HCT116 (cell line): ENCODE results near the gene COL4A3. TPM values are rescaled to one million over a fixed set of nuclear protein-coding genes. Genes with fewer than 3 reads are reported as not detected.

Experiments
- ATAC-seq: fragments of 200-7000 bp; cut with Tn5 transposase; 2 replicates; pipeline ENCODE4 v1.9.1; 2020; ENCODE audit warnings: mild to moderate bottlenecking, moderate library complexity
- BruUV-seq: library from RNA; stranded (reverse); fragments of 400-500 nt; replicated peaks from 2 replicates; lab custom pipeline; 2021; lab: Mats Ljungman, UMichigan
- CTCF ChIA-PET: fragments of 300-600 bp; sonication (Branson Sonifier 250); formaldehyde crosslinking; loops from one replicate; lab custom pipeline; 2021; ENCODE audit warnings: antibody characterized with exemption; lab: Charles Lee
- POLR2A ChIA-PET: fragments of 300-600, 350-600 bp; sonication (Branson Sonifier 250); formaldehyde crosslinking; loops from one replicate; lab custom pipeline; 2021; ENCODE audit warnings: antibody characterized with exemption; lab: Charles Lee
- RAD21 ChIA-PET, 2 experiments: fragments of 300-600 bp; sonication (Branson Sonifier 250); formaldehyde crosslinking; loops; one replicate each; lab custom pipeline; 2023; ENCODE audit warnings: low total read pairs in 2 of 2; ENCODE audit not compliant: uncharacterized antibody in 2 of 2, unreplicated experiment in 2 of 2, low non-redundant PET in 1 of 2; lab: Charles Lee
- DNase-seq: peaks from one replicate; pipeline ENCODE4 v3.0.0-alpha.2; 2010; ENCODE audit warnings: low read depth, low spot score
- H2AFZ ChIP-seq: fragments of 200-600 bp; shearing (Covaris generic), sonication (generic); 2 replicates; pipeline ENCODE4 v1.6.1; 2017; ENCODE audit warnings: low read depth, mixed run types, mixed read lengths, antibody characterized with exemption, low read length; ENCODE audit not compliant: poor library complexity, severe bottlenecking
- H3K27ac ChIP-seq: 2 replicates; pipeline ENCODE4 v1.5.1; 2012; ENCODE audit warnings: low read depth, low read length
- H3K27me3 ChIP-seq: fragments of 200-600 bp; sonication (generic); 2 replicates; pipeline ENCODE4 v1.6.1; 2016; ENCODE audit warnings: mixed run types, low read length, mixed read lengths; ENCODE audit not compliant: insufficient read depth
- H3K36me3 ChIP-seq, 2 experiments: fragments of 200-500 bp in 1 of 2; fragments of 200-600 bp in 1 of 2; sonication (Bioruptor generic) in 1 of 2; sonication (generic) in 1 of 2; 2 replicates each; pipeline versions ENCODE4 v1.5.1 to v1.6.1; 2014 to 2016; ENCODE audit warnings: low read length in 2 of 2, inconsistent platforms in 1 of 2, mixed read lengths in 1 of 2, mixed run types in 1 of 2; ENCODE audit not compliant: insufficient read depth in 2 of 2, control insufficient read depth in 1 of 2
- H3K4me1 ChIP-seq, 2 experiments: fragments of 200-600 bp in 1 of 2; sonication (generic) in 1 of 2; 2 replicates each; pipeline versions ENCODE4 v1.5.1 to v1.6.1; 2012 to 2017; ENCODE audit warnings: low read length in 2 of 2, inconsistent platforms in 1 of 2, mild to moderate bottlenecking in 1 of 2, mixed read lengths in 1 of 2, mixed run types in 1 of 2, moderate library complexity in 1 of 2; ENCODE audit not compliant: insufficient read depth in 2 of 2, control insufficient read depth in 1 of 2
- H3K4me2 ChIP-seq: fragments of 200-600 bp; sonication (generic); 2 replicates; pipeline ENCODE4 v1.6.1; 2017; ENCODE audit warnings: mixed run types, low read length, mixed read lengths
- H3K4me3 ChIP-seq, 2 experiments: fragments of 200-600 bp in 1 of 2; sonication (generic) in 1 of 2; replicated peaks in 1 of 2; 2 replicates each; pipeline ENCODE4 v1.5.1; 2011 to 2016; ENCODE audit warnings: low read length in 2 of 2, control low read depth in 1 of 2, low read depth in 1 of 2, mild to moderate bottlenecking in 1 of 2, mixed read lengths in 1 of 2, mixed run types in 1 of 2
- H3K79me2 ChIP-seq: fragments of 200-600 bp; sonication (generic); 2 replicates; pipeline ENCODE4 v1.6.1; 2017; ENCODE audit warnings: mild to moderate bottlenecking, mixed run types, low read length, moderate library complexity, mixed read lengths; ENCODE audit not compliant: insufficient read depth
- H3K9ac ChIP-seq: fragments of 200-600 bp; sonication (generic); 2 replicates; pipeline ENCODE4 v1.6.1; 2016; ENCODE audit warnings: low read length, mixed read lengths
- H3K9me2 ChIP-seq: fragments of 200-600 bp; sonication (generic), shearing (Covaris generic); 2 replicates; pipeline ENCODE4 v1.6.1; 2017; ENCODE audit warnings: mixed run types, mild to moderate bottlenecking, moderate library complexity; ENCODE audit not compliant: insufficient read depth
- H3K9me3 ChIP-seq, 2 experiments: fragments of 200-500 bp in 1 of 2; fragments of 200-600 bp in 1 of 2; sonication (Bioruptor generic) in 1 of 2; sonication (generic) in 1 of 2; 2 replicates each; pipeline ENCODE4 v1.6.1; 2014 to 2017; ENCODE audit warnings: low read length in 2 of 2, mixed read lengths in 2 of 2, inconsistent platforms in 1 of 2, low read depth in 1 of 2, mild to moderate bottlenecking in 1 of 2, mixed run types in 1 of 2, moderate library complexity in 1 of 2; ENCODE audit not compliant: control insufficient read depth in 1 of 2, insufficient read depth in 1 of 2
- H4K20me1 ChIP-seq: fragments of 200-600 bp; sonication (generic), shearing (Covaris generic); 2 replicates; pipeline ENCODE4 v1.6.1; 2017; ENCODE audit warnings: mixed run types, mild to moderate bottlenecking, moderate library complexity; ENCODE audit not compliant: insufficient read depth
- CBX3 ChIP-seq: IDR thresholded peaks from 2 replicates; pipeline ENCODE4 v1.6.1; 2012; ENCODE audit warnings: low read depth
- EGR1 ChIP-seq: IDR thresholded peaks from 2 replicates; pipeline ENCODE4 v1.6.1; 2012; ENCODE audit warnings: low read depth
- EZH2 ChIP-seq: fragments of 200-600 bp; sonication (generic); IDR thresholded peaks from 2 replicates; pipeline ENCODE4 v1.6.1; 2017; ENCODE audit warnings: antibody characterized with exemption, mixed run types
- EZH2phosphoT487 ChIP-seq: fragments of 200-600 bp; IDR thresholded peaks from 2 replicates; pipeline ENCODE4 v1.6.1; 2018; ENCODE audit warnings: antibody characterized with exemption, borderline replicate concordance
- JUND ChIP-seq: IDR thresholded peaks from 2 replicates; pipeline ENCODE4 v1.6.1; 2012
- POLR2A ChIP-seq: IDR thresholded peaks from 2 replicates; pipeline ENCODE4 v1.7.0; 2011; ENCODE audit warnings: borderline replicate concordance; ENCODE audit not compliant: insufficient read depth, insufficient read length; ENCODE audit errors: extremely low read depth
- POLR2AphosphoS5 ChIP-seq: IDR thresholded peaks from 2 replicates; pipeline ENCODE4 v1.6.1; 2011; ENCODE audit warnings: mild to moderate bottlenecking, low read depth, low read length, moderate library complexity
- RAD21 ChIP-seq: IDR thresholded peaks from 2 replicates; pipeline ENCODE4 v1.6.1; 2012; ENCODE audit warnings: low read depth, mild to moderate bottlenecking
- SP1 ChIP-seq: IDR thresholded peaks from 2 replicates; pipeline ENCODE4 v1.6.1; 2012; ENCODE audit warnings: low read depth
- YY1 ChIP-seq: IDR thresholded peaks from 2 replicates; pipeline ENCODE4 v1.6.1; 2011; ENCODE audit warnings: low read length, low read depth, moderate library complexity, mild to moderate bottlenecking; ENCODE audit not compliant: insufficient replicate concordance; ENCODE audit errors: extremely low read depth
- intact Hi-C: fragments of 100-400 bp; cut with micrococcal nuclease; formaldehyde crosslinking; loops from 2 replicates; pipeline ENCODE4 v1.10.0; 2022
- total RNA-seq: library from RNA; stranded (reverse); gene quantifications from one replicate; pipeline ENCODE4 v1.2.1, GENCODE V29; 2021; ENCODE audit not compliant: unreplicated experiment
- TF ChIP-seq, protein P1 (sequence below): IDR thresholded peaks from 2 replicates; pipeline ENCODE4 v1.6.1; 2012
- TF ChIP-seq, protein P2 (sequence below): IDR thresholded peaks from 2 replicates; pipeline ENCODE4 v1.6.1; 2012
- TF ChIP-seq, protein P3 (sequence below), 3 experiments: fragments of 200-600 bp in 1 of 3; sonication (generic) in 1 of 3; IDR thresholded peaks in 2 of 3; conservative IDR thresholded peaks in 1 of 3; 2 replicates each; pipeline ENCODE4 v1.5.1; 2012 to 2017; ENCODE audit warnings: low read depth in 2 of 3, low read length in 2 of 3, antibody characterized with exemption in 1 of 3, borderline replicate concordance in 1 of 3, control low read depth in 1 of 3, mild to moderate bottlenecking in 1 of 3, mixed read lengths in 1 of 3, mixed run types in 1 of 3, moderate library complexity in 1 of 3; ENCODE audit not compliant: insufficient read depth in 1 of 3

Gene COL4A3
- total RNA-seq, 1 experiment from 2014 or later: 4.9 TPM

DNA sequence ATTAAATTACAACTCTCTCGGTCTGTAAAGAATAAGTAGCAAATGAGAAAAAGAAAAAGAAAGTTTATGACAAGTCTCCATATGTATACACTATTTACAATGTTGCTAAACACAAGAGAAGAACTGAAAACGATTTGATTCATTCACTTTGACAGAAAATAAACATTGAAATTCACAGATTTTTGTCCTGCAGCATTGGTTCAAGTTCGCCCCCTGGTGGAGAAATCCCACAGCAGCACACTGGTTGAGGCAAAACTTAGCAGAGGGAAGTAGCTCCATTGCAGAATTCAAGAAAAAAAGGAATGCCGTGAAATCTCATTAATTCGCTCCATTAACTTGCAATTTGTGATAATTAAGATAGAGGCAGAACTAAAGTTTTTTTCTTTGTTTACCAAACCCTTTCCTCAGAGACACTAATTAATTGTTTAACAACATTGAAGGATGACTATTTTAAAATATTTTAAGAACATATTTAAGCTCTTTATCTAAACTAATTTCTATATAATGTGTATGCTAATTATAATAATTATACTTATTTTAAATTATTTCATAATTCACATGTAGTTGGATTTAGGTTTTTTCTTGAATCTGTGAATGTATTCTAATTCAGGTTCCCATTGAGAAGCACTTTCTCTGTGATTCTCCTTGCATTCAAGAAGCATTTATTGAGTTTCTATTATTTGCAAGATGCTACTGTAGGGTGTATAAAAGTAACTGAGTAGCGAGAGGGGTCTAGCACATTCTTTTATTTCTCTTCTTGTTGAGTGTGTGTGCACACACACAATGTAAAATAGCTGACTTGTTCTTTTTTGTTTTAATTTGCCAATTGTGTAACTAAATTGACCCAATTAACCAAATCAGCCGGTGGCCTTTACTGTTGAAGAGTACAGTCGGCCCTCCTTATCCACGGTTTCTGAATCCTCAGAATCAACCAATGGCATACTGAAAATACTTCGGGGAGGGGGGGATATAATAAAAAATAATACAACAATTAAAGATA, 74.1 kb downstream of the COL4A3 start:
- TF ChIP-seq, protein P1, sequence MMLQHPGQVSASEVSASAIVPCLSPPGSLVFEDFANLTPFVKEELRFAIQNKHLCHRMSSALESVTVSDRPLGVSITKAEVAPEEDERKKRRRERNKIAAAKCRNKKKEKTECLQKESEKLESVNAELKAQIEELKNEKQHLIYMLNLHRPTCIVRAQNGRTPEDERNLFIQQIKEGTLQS: no peak
- TF ChIP-seq EZH2phosphoT487 (no peak), POLR2AphosphoS5 (no peak), POLR2A (no peak), EZH2 (no peak), RAD21 (peak; percentile 92), YY1 (no peak), CBX3 (no peak), JUND (no peak), SP1 (no peak), EGR1 (no peak)
- TF ChIP-seq, protein P2, sequence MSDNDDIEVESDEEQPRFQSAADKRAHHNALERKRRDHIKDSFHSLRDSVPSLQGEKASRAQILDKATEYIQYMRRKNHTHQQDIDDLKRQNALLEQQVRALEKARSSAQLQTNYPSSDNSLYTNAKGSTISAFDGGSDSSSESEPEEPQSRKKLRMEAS: no peak
- TF ChIP-seq, protein P3, sequence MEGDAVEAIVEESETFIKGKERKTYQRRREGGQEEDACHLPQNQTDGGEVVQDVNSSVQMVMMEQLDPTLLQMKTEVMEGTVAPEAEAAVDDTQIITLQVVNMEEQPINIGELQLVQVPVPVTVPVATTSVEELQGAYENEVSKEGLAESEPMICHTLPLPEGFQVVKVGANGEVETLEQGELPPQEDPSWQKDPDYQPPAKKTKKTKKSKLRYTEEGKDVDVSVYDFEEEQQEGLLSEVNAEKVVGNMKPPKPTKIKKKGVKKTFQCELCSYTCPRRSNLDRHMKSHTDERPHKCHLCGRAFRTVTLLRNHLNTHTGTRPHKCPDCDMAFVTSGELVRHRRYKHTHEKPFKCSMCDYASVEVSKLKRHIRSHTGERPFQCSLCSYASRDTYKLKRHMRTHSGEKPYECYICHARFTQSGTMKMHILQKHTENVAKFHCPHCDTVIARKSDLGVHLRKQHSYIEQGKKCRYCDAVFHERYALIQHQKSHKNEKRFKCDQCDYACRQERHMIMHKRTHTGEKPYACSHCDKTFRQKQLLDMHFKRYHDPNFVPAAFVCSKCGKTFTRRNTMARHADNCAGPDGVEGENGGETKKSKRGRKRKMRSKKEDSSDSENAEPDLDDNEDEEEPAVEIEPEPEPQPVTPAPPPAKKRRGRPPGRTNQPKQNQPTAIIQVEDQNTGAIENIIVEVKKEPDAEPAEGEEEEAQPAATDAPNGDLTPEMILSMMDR (IDR thresholded peaks at IDR 0.05 in 2 of 3, conservative IDR thresholded peaks at IDR 0.05 in 1 of 3; ENCODE audit: borderline replicate concordance in 1 of 3, insufficient read depth in 1 of 3, low read depth in 2 of 3, low read length in 2 of 3): peak; percentile 85 to 98 (median 94)
- H3K27me3 ChIP-seq: no peaks in the 10 kb centered on the region
- BruUV-seq: no TSS peak
- no peaks in the 10 kb centered on the region for H3K36me3 ChIP-seq
- H3K79me2 ChIP-seq: no peaks in the 10 kb centered on the region
- ATAC-seq: peak; percentile 79
- H2AFZ ChIP-seq: peak overlapping the region; percentile 36
- H3K4me3 ChIP-seq: no peak overlapping the region
- H3K4me1 ChIP-seq: no peaks in the 10 kb centered on the region
- CTCF ChIA-PET: interaction anchor here (0.7 to 3.9 kb wide), 36 partner anchors 9 to 1573 kb away, joined by 3 to 75 read pairs (median 4); no protein-coding TSS in a partner anchor
- intact Hi-C loops: loop anchor here (1.0 to 10.0 kb wide), 2 partner anchors 108 to 204 kb away; no protein-coding TSS in a partner anchor
- H3K27ac ChIP-seq: no peak overlapping the region
- no peaks in the 10 kb centered on the region for H3K9me2 ChIP-seq
- RAD21 ChIA-PET: interaction anchor here (0.6 to 1.6 kb wide), 6 partner anchors 87 to 528 kb away, joined by 3 to 4 read pairs (median 3); no protein-coding TSS in a partner anchor
- POLR2A ChIA-PET: no interaction called here
- no peak overlapping the region for H3K4me2 ChIP-seq
- H4K20me1 ChIP-seq: no peaks in the 10 kb centered on the region
- no peak overlapping the region for H3K9ac ChIP-seq
- no peaks in the 10 kb centered on the region for H3K9me3 ChIP-seq
- peak; percentile 41 for DNase-seq
